Mesendoderm (in vitro differentiated cells): ENCODE measurements around the gene TXNDC5.

ENCODE experiments used
- DNase-seq: peaks from one replicate; pipeline ENCODE4 v3.0.0; 2013
- H2AK5ac ChIP-seq: 2 replicates; pipeline ENCODE4 v1.6.1; 2013; ENCODE audit warnings: low read length, inconsistent platforms
- H2BK120ac ChIP-seq: 2 replicates; pipeline ENCODE4 v1.6.1; 2013; ENCODE audit warnings: low read depth, mild to moderate bottlenecking, low read length, moderate library complexity, mixed read lengths
- H2BK15ac ChIP-seq: replicated peaks from 2 replicates; pipeline ENCODE4 v1.6.1; 2013; ENCODE audit warnings: low read depth, mild to moderate bottlenecking, moderate library complexity
- H2BK5ac ChIP-seq: 2 replicates; pipeline ENCODE4 v1.6.1; 2013; ENCODE audit warnings: low read length, inconsistent platforms
- H3K18ac ChIP-seq: 2 replicates; pipeline ENCODE4 v1.6.1; 2013; ENCODE audit warnings: mild to moderate bottlenecking, low read length, mixed read lengths
- H3K23ac ChIP-seq: one replicate; pipeline ENCODE4 v1.6.1; 2013; ENCODE audit warnings: low read length
- H3K27ac ChIP-seq: 2 replicates; pipeline ENCODE4 v1.5.1; 2013; ENCODE audit warnings: low read depth, mild to moderate bottlenecking, inconsistent platforms, low read length, moderate library complexity
- H3K27me3 ChIP-seq: 2 replicates; pipeline ENCODE4 v1.6.1; 2013; ENCODE audit warnings: low read length, control low read depth, mild to moderate bottlenecking, inconsistent platforms; ENCODE audit not compliant: insufficient read depth, poor library complexity
- H3K36me3 ChIP-seq: 2 replicates; pipeline ENCODE4 v1.6.1; 2013; ENCODE audit warnings: low read length, inconsistent platforms; ENCODE audit not compliant: control insufficient read depth, insufficient read depth
- H3K4ac ChIP-seq: one replicate; pipeline ENCODE4 v1.6.1; 2013; ENCODE audit warnings: low read depth, mild to moderate bottlenecking, low read length, moderate library complexity
- H3K4me1 ChIP-seq: 2 replicates; pipeline ENCODE4 v1.6.1; 2013; ENCODE audit warnings: low read depth, low read length, inconsistent platforms; ENCODE audit not compliant: control insufficient read depth
- H3K4me2 ChIP-seq: 2 replicates; pipeline ENCODE4 v1.6.1; 2013; ENCODE audit warnings: low read length
- H3K4me3 ChIP-seq: 2 replicates; pipeline ENCODE4 v1.5.1; 2013; ENCODE audit warnings: mild to moderate bottlenecking, low read length
- H3K56ac ChIP-seq: one replicate; pipeline ENCODE4 v1.6.1; 2013; ENCODE audit warnings: low read length
- H3K79me1 ChIP-seq: 2 replicates; pipeline ENCODE4 v1.6.1; 2013; ENCODE audit warnings: low read length, inconsistent platforms
- H3K79me2 ChIP-seq: 2 replicates; pipeline ENCODE4 v1.6.1; 2013; ENCODE audit warnings: mild to moderate bottlenecking, low read length; ENCODE audit not compliant: control insufficient read depth, insufficient read depth
- H3K9ac ChIP-seq: 2 replicates; pipeline ENCODE4 v1.6.1; 2013; ENCODE audit warnings: low read length, inconsistent platforms
- H4K5ac ChIP-seq: one replicate; pipeline ENCODE4 v1.6.1; 2013; ENCODE audit warnings: low read length
- H4K8ac ChIP-seq: one replicate; pipeline ENCODE4 v1.6.1; 2013; ENCODE audit warnings: low read depth, mild to moderate bottlenecking, control low read depth, low read length, moderate library complexity
- WGBS: extraction: QIAGEN DNeasy Blood & Tissue Kit; methylation state at CpG from one replicate; pipeline ENCODE4 v1.1.7; 2013; ENCODE audit warnings: low lambda C conversion rate, missing lambda C conversion rate; ENCODE audit not compliant: insufficient coverage; ENCODE audit errors: extremely low coverage; 5-methylcytosine and 5-hydroxymethylcytosine counted together

The TXNDC5 gene

DNA sequence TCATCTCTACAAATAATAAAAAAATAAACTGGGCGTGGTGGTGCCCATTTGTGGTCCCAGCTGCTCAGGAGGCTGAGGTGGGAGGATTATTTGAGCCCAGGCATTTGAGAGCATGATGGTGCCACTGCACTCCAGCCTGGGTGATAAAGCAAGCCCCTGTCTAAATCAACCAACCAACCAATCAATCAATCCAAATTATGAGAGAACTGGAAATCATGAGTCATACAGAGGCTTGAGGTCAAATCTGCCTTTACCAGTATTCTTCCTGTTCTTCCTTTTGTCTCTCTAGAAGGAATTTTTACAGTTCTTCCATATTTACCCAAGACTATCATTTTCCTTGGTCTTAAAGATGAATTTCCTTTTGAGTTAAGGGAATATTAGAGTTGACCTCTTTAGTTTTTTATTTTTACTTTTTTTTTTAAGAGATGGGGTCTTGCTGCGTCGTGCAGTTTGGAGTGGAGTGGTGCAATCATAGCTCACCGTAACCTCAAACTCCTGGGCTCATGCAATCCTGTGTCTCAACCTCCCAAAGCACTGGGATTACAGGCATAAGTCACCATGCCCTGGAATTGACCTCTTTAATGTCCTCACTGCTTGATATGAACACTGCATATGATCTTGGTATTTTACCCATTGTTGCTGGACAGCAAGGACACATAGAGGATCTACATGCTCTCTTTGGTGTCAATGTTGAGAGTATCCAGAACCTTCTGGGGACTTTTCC lies 44.1 kb upstream of the TXNDC5 start:
- Histone ChIP-seq H3K79me1 (no peaks in the 10 kb centered on the region), H3K4me2 (no peak overlapping the region), H3K18ac (no peak overlapping the region), H3K27me3 (no peaks in the 10 kb centered on the region), H2AK5ac (no peak overlapping the region), H2BK5ac (no peak overlapping the region), H3K56ac (no peak overlapping the region), H4K8ac (no peak overlapping the region), H2BK120ac (no peak overlapping the region), H3K4ac (no peak overlapping the region), H3K9ac (no peak overlapping the region), H3K4me1 (no peaks in the 10 kb centered on the region), H3K27ac (no peak overlapping the region), H2BK15ac (no peak overlapping the region), H3K4me3 (no peak overlapping the region), H4K5ac (no peak overlapping the region), H3K36me3 (no peaks in the 10 kb centered on the region), H3K23ac (no peak overlapping the region), H3K79me2 (no peaks in the 10 kb centered on the region)
- no CpG with 5 or more reads among the region's 4 CpGs for WGBS
- DNase-seq: no peak

DNA sequence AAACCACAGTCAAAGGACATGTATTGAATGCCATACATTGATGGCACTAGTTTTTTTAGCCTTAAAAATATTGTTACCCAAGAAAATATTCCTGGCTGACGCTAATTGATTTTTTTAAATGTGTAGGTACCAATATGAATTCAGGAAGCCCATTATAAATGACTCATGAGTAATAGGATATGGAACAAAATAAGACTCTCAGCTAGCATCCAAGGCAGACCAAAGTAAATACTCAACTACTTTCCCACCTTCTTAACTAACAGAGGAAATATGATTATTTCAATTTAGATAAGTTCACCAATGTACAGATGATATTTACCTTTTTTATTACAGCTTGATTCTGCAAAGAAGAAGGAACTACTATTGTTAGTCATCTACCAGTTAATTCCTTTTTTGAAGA lies 43.2 kb upstream of the TXNDC5 start:
- Histone ChIP-seq H2BK15ac (no peak overlapping the region), H2BK5ac (no peak overlapping the region), H3K4me1 (no peaks in the 10 kb centered on the region), H4K5ac (no peak overlapping the region), H3K4me2 (no peak overlapping the region), H3K4ac (no peak overlapping the region), H3K23ac (no peak overlapping the region), H3K56ac (no peak overlapping the region), H3K79me1 (no peaks in the 10 kb centered on the region), H3K4me3 (no peak overlapping the region), H3K27ac (no peak overlapping the region), H3K36me3 (no peaks in the 10 kb centered on the region), H4K8ac (no peak overlapping the region), H2AK5ac (no peak overlapping the region), H3K79me2 (no peaks in the 10 kb centered on the region), H3K18ac (no peak overlapping the region), H3K27me3 (no peaks in the 10 kb centered on the region), H3K9ac (no peak overlapping the region), H2BK120ac (no peak overlapping the region)
- no peak for DNase-seq
- WGBS: no CpG with 5 or more reads among the region's 1 CpG

DNA sequence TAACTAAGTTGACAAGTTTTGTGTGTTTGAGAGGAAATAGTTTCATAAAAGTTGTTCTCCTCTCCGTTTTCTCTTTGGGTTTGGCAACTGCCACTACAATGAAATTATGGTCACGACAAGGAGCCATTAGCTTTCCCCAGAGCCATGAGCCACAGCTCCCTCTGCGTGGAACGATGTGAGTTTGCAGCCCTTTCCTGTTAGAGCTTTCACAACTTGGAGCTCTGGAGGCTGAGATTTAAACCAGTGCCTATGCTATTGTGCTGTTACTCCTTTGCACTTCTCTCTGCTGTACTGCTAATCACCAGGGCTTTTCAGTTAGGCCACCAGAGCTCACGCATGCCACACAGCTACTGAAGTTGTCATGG lies 29.3 kb upstream of the TXNDC5 start:
- no peaks in the 10 kb centered on the region for H3K27me3 ChIP-seq
- H3K36me3 ChIP-seq: no peaks in the 10 kb centered on the region
- no peak overlapping the region for H3K56ac ChIP-seq
- H4K5ac ChIP-seq: no peak overlapping the region
- no peak overlapping the region for H4K8ac ChIP-seq
- H3K27ac ChIP-seq: no peak overlapping the region
- WGBS: no CpG with 5 or more reads among the region's 5 CpGs
- H3K4ac ChIP-seq: no peak overlapping the region
- H2BK5ac ChIP-seq: no peak overlapping the region
- no peak overlapping the region for H3K9ac ChIP-seq
- no peaks in the 10 kb centered on the region for H3K4me1 ChIP-seq
- no peak overlapping the region for H2BK120ac ChIP-seq
- no peaks in the 10 kb centered on the region for H3K79me1 ChIP-seq
- H2BK15ac ChIP-seq: no peak overlapping the region
- H3K4me2 ChIP-seq: no peak overlapping the region
- no peak overlapping the region for H3K18ac ChIP-seq
- H3K4me3 ChIP-seq: no peak overlapping the region
- no peak for DNase-seq
- no peak overlapping the region for H2AK5ac ChIP-seq
- H3K23ac ChIP-seq: no peak overlapping the region
- no peaks in the 10 kb centered on the region for H3K79me2 ChIP-seq

DNA sequence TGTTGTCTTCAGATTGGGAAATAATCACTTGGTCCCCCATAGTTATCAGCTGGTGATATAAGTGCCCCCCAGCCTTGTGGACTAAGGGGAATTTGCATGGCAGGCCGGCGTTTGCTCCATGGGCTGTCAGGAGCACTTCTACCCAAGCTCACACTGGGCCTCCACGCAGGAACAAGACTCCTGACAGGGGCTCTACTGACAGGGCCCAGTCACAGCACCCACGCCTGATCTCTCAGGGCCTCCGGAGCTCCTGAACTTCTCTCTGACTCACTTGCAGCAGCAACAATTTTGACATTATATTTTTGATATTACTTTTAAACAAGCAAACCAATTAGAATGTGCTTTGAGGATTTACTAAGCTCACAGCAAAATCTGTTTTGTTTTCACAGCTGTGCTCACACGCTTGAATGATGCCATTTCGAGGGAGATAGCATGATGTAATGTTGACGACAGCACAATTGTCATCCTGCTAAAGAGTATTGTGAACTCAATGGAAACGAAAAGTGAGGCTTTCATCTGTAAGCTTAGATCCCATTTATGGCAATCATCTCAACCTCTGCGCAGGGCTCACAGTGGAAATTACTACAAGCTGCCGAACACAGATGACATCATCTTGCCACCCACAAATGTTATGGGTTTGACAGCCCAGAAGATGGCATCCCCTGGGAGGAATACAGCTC lies 28.7 kb upstream of the TXNDC5 start:
- Histone ChIP-seq H2BK120ac (no peak overlapping the region), H3K4ac (no peak overlapping the region), H3K36me3 (no peaks in the 10 kb centered on the region), H4K5ac (no peak overlapping the region), H2AK5ac (no peak overlapping the region), H3K56ac (no peak overlapping the region), H3K4me3 (no peak overlapping the region), H2BK5ac (no peak overlapping the region), H3K4me2 (no peak overlapping the region), H3K79me2 (no peaks in the 10 kb centered on the region), H3K27ac (no peak overlapping the region), H2BK15ac (no peak overlapping the region), H3K23ac (no peak overlapping the region), H3K18ac (no peak overlapping the region), H3K27me3 (no peaks in the 10 kb centered on the region), H4K8ac (no peak overlapping the region), H3K79me1 (no peaks in the 10 kb centered on the region), H3K9ac (no peak overlapping the region), H3K4me1 (no peaks in the 10 kb centered on the region)
- no CpG with 5 or more reads among the region's 11 CpGs for WGBS
- DNase-seq: no peak

DNA sequence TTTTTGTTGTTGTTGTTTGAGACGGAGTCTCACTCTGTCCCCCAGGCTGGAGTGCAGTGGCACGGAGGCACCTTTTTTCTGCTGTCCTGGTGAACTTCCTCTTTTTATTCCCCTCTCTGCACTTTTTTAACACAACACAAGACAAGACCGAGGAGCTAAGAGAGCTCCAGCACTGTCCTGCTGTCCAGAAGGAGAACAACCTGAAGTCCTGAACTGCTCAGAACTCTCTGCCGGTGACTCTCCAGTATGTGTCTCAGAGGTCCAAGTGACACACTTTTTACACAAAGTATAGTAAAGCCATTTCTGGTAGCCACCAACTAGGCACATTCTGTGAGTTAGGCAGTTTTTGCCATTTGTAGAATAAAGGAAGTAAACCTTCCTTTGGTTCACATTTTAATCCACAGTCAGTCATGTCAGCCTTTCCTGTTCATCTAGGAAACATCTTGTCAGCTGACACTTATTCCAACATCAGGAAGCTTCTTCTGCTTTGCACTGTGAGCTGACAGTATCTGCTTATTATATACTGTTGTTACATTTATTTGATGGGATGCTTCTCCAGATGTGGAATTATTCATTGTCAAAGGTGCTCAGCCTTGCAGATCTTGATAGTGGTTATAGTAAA lies 28.1 kb upstream of the TXNDC5 start:
- no peak overlapping the region for H3K4me3 ChIP-seq
- no CpG with 5 or more reads among the region's 4 CpGs for WGBS

More for the DNA sequence above, 28.1 kb upstream of the TXNDC5 start:
- no peak overlapping the region for H3K27ac ChIP-seq
- no peak overlapping the region for H3K23ac ChIP-seq
- H3K56ac ChIP-seq: no peak overlapping the region
- no peak overlapping the region for H2BK15ac ChIP-seq
- no peak overlapping the region for H3K4me2 ChIP-seq
- no peak overlapping the region for H4K5ac ChIP-seq
- H4K8ac ChIP-seq: no peak overlapping the region
- no peaks in the 10 kb centered on the region for H3K79me2 ChIP-seq
- no peak overlapping the region for H3K9ac ChIP-seq
- no peak overlapping the region for H2BK5ac ChIP-seq
- no peak overlapping the region for H3K18ac ChIP-seq
- H3K27me3 ChIP-seq: no peaks in the 10 kb centered on the region
- no peaks in the 10 kb centered on the region for H3K36me3 ChIP-seq
- H3K4ac ChIP-seq: no peak overlapping the region
- H3K79me1 ChIP-seq: no peaks in the 10 kb centered on the region
- DNase-seq: no peak
- no peak overlapping the region for H2BK120ac ChIP-seq
- no peak overlapping the region for H2AK5ac ChIP-seq
- no peaks in the 10 kb centered on the region for H3K4me1 ChIP-seq
